ENCODE results near the gene MSLN. TPM values are rescaled to one million over a fixed set of nuclear protein-coding genes. Genes with fewer than 3 reads are reported as not detected.

The MSLN gene
- polyA plus RNA-seq, 1 of the 3 experiments (the other 2 are of a cell fraction): 0.02 TPM

- Histone ChIP-seq H3K27ac (ENCODE audit: low read depth in 2 of 2, low read length in 1 of 2) (no peak overlapping the region), H4K20me1 (ENCODE audit: insufficient read depth) (0 out of 2 replicates have a peak, but pooled peaks cover 2% of the 10 kb centered on the region), H3K27me3 (ENCODE audit: insufficient read depth) (no peaks in the 10 kb centered on the region), H3K9me3 (no peaks in the 10 kb centered on the region), H3K36me3 (replicated peaks in 1 of 2; ENCODE audit: control insufficient read depth in 1 of 2, insufficient read depth in 2 of 2, low read length in 1 of 2) (peaks cover 0 to 23% of the 10 kb centered on the region in 2 experiments), H3K4me3 (ENCODE audit: low read depth in 2 of 2, low read length in 1 of 2) (no peak overlapping the region), H3K9ac (no peak overlapping the region), H3F3A (replicated peaks; ENCODE audit: insufficient read depth) (peaks cover 10% of the 10 kb centered on the region), H2AFZ (ENCODE audit: low read depth) (no peak overlapping the region), H3K79me2 (ENCODE audit: insufficient read depth) (no peaks in the 10 kb centered on the region), H3K4me1 (ENCODE audit: control insufficient read depth in 1 of 2, insufficient read depth in 2 of 2, low read depth in 1 of 2, low read length in 1 of 2) (peaks cover 0 to 14% of the 10 kb centered on the region in 2 experiments; a peak in 1 of 4 replicates), H3K4me2 (no peak overlapping the region), H3K9me2 (no peaks in the 10 kb centered on the region)
- DNase-seq: no peak
- ChIA-PET POLR2A (interaction anchor here (0.6 to 3.0 kb wide), 5 partner anchors 9 to 76 kb away, joined by 3 to 16 read pairs (median 3); no protein-coding TSS in a partner anchor), CTCF (interaction anchor here (5.2 to 20.3 kb wide), 2 partner anchors 10 to 18 kb away, joined by 33 to 358 read pairs; partner anchors contain the start of genes ANTKMT, CIAO3, FBXL16 and METRN)
- TF ChIP-seq CTCF (IDR thresholded peaks at IDR 0.05) (no peak), NFIC (IDR thresholded peaks at IDR 0.05; ENCODE audit: borderline replicate concordance) (no peak), FOSL2 (IDR thresholded peaks at IDR 0.05; ENCODE audit: borderline replicate concordance, low read depth) (no peak)
- WGBS (ENCODE audit: low lambda C conversion rate): 94% methylated on average over 6 of the region's 22 CpGs
These were observed 29.6 kb upstream of the MSLN start for GRCh38 chr16:730666-731509.

DNA sequence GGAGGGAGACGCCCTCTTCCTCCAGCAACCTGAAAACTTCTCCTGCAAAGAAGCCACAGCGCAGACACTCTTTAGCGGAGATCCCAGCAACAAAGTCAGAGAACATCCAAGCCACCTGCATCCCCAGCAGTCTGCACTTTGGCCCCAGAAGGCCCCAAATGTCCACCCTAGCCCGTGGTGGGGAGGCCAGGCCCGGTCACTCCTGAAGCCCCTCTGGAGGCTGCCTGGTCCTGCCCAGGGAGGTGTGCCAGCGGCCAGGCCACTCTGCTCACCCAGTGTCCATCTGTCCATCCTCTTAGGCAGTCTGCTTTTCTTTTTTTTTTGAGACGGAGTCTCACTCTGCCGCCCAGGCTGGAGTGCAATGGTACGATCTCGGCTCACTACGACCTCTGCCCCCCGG lies 28.2 kb upstream of the MSLN start:
- CTCF ChIA-PET: interaction anchor here (1.2 to 20.3 kb wide), 3 partner anchors 8 to 19 kb away, joined by 3 to 358 read pairs (median 33); partner anchors contain the start of genes ANTKMT, CIAO3, FBXL16 and METRN
- H3K27ac ChIP-seq (ENCODE audit: low read depth in 2 of 2, low read length in 1 of 2): no peak overlapping the region
- no peaks in the 10 kb centered on the region for H3K27me3 ChIP-seq (ENCODE audit: insufficient read depth)
- H3K9ac ChIP-seq: no peak overlapping the region
- H2AFZ ChIP-seq (ENCODE audit: low read depth): no peak overlapping the region
- H3K4me3 ChIP-seq (ENCODE audit: low read depth in 2 of 2, low read length in 1 of 2): no peak overlapping the region
- no peaks in the 10 kb centered on the region for H3K79me2 ChIP-seq (ENCODE audit: insufficient read depth)
- no peaks in the 10 kb centered on the region for H3K9me2 ChIP-seq
- peaks cover 4% of the 10 kb centered on the region for H3F3A ChIP-seq (replicated peaks; ENCODE audit: insufficient read depth)
- H3K9me3 ChIP-seq: no peaks in the 10 kb centered on the region
- H3K4me2 ChIP-seq: no peak overlapping the region
- no peaks in the 10 kb centered on the region for H4K20me1 ChIP-seq (ENCODE audit: insufficient read depth)
- WGBS (ENCODE audit: low lambda C conversion rate): 94% methylated on average over 12 of the region's 12 CpGs
- peaks cover 0 to 34% of the 10 kb centered on the region in 2 experiments for H3K36me3 ChIP-seq (replicated peaks in 1 of 2; ENCODE audit: control insufficient read depth in 1 of 2, insufficient read depth in 2 of 2, low read length in 1 of 2)
- TF ChIP-seq FOXM1 (IDR thresholded peaks at IDR 0.05; ENCODE audit: low read depth) (no peak), RAD21 (IDR thresholded peaks at IDR 0.05; ENCODE audit: low read length) (no peak), MXI1 (IDR thresholded peaks at IDR 0.05; ENCODE audit: low read depth, low read length) (no peak), FOSL2 (IDR thresholded peaks at IDR 0.05; ENCODE audit: borderline replicate concordance, low read depth) (no peak), GATA2 (CRISPR knock-in tag; IDR thresholded peaks at IDR 0.05) (no peak), ELF1 (IDR thresholded peaks at IDR 0.05) (no peak), TAF1 (IDR thresholded peaks at IDR 0.05; ENCODE audit: borderline replicate concordance, low read depth, low read length) (no peak), RFX5 (IDR thresholded peaks at IDR 0.05; ENCODE audit: low read length) (no peak), CHD2 (IDR thresholded peaks at IDR 0.05; ENCODE audit: low read length, partially characterized antibody) (no peak)
- peaks cover 0 to 9% of the 10 kb centered on the region in 2 experiments; a peak in 1 of 4 replicates for H3K4me1 ChIP-seq (ENCODE audit: control insufficient read depth in 1 of 2, insufficient read depth in 2 of 2, low read depth in 1 of 2, low read length in 1 of 2)
- POLR2A ChIA-PET: interaction anchor here (1.2 kb wide), 1 partner anchor 12 kb away, joined by 4 read pairs; the partner anchor contains the start of gene ANTKMT
- no peak for DNase-seq
